Body of pancreas (tissue), 4 donors: ENCODE measurements around the gene SPEF2. TPM values are rescaled to one million over a fixed set of nuclear protein-coding genes. Genes with fewer than 3 reads are reported as not detected.

Source experiments
- ATAC-seq: fragments of 150-250 bp; one replicate; pipeline ENCODE4 v1.9.1; 2016
- DNase-seq, 4 donors: peaks; one replicate each; pipeline ENCODE4 v3.0.0-alpha.2; 2019
- H3K27ac ChIP-seq, 4 donors: fragments of 200-600 bp; sonication (generic); 1 replicate in 3 of 4; 2 replicates in 1 of 4; pipeline versions ENCODE4 v1.5.1 to v1.6.1; 2016 to 2019; ENCODE audit warnings: mild to moderate bottlenecking in 1 of 4, mixed read lengths in 1 of 4, moderate library complexity in 1 of 4
- H3K27me3 ChIP-seq, 2 donors: fragments of 200-600 bp; sonication (generic); one replicate each; pipeline ENCODE4 v1.6.0; 2016; ENCODE audit warnings: mild to moderate bottlenecking in 1 of 2
- H3K36me3 ChIP-seq, 2 donors: fragments of 200-600 bp; sonication (generic); replicated peaks in 1 of 2; 2 replicates each; pipeline ENCODE4 v1.5.1; 2016; ENCODE audit warnings: low read depth in 2 of 2; ENCODE audit not compliant: insufficient read depth in 1 of 2
- H3K4me1 ChIP-seq: fragments of 200-600 bp; sonication (generic); one replicate; pipeline ENCODE4 v1.6.0; 2016
- H3K4me3 ChIP-seq, 2 donors: fragments of 200-600 bp; sonication (generic); 1 replicate in 1 of 2; 2 replicates in 1 of 2; pipeline ENCODE4 v1.5.1; 2016 to 2019
- H3K9me3 ChIP-seq, 3 donors: fragments of 200-600 bp; sonication (generic); 1 replicate in 2 of 3; 2 replicates in 1 of 3; pipeline ENCODE4 v1.5.1; 2016
- CTCF ChIP-seq, 7 experiments: fragments of 450-650 bp in 4 of 7; fragments of 200-600 bp in 3 of 7; sonication (generic) in 3 of 7; IDR thresholded peaks; one replicate each; pipeline ENCODE4 v1.5.1; 2016 to 2019; ENCODE audit warnings: antibody characterized with exemption in 7 of 7
- POLR2A ChIP-seq, 3 donors: fragments of 450-650 bp; IDR thresholded peaks; one replicate each; pipeline ENCODE4 v1.6.1; 2016; ENCODE audit warnings: antibody characterized with exemption in 3 of 3, mild to moderate bottlenecking in 2 of 3
- WGBS, 2 donors: methylation state at CpG; one replicate each; pipeline ENCODE4 v1.1.5; 2017; 5-methylcytosine and 5-hydroxymethylcytosine counted together
- intact Hi-C: fragments of 100-400 bp; cut with DNase I; formaldehyde crosslinking; loops from one replicate; pipeline ENCODE4 v1.15.1; 2023
- total RNA-seq, 2 donors: library from RNA; depleted of rRNA; stranded (reverse); fragments of >200 nt; gene quantifications; one replicate each; pipeline ENCODE4 v1.1.0, GENCODE V29; 2016

The SPEF2 gene
- total RNA-seq, 2 donors from 2014 or later, result 6.3 to 11.4 TPM

GRCh38 chr5:35626553-35626952, 8.9 kb downstream of the SPEF2 start:
- DNase-seq, result no peak
- TF ChIP-seq CTCF (IDR thresholded peaks at IDR 0.05), result no peak
- TF ChIP-seq POLR2A (IDR thresholded peaks at IDR 0.05), result no peak
- Histone ChIP-seq H3K36me3 (no peaks in the 10 kb centered on the region), H3K4me3 (no peak overlapping the region), H3K4me1 (peaks cover 8% of the 10 kb centered on the region), H3K9me3 (no peaks in the 10 kb centered on the region), H3K27ac (no peak overlapping the region), H3K27me3 (no peaks in the 10 kb centered on the region)
- WGBS, 2 donors, result 50 to 94% methylated on average over 1 of the region's 1 CpG
- intact Hi-C loops, result no loop called here
- ATAC-seq, result no peak

GRCh38 chr5:35634326-35634725, 16.7 kb downstream of the SPEF2 start:
- ATAC-seq (no peak), DNase-seq (no peak)
- TF ChIP-seq POLR2A (IDR thresholded peaks at IDR 0.05) (no peak), CTCF (IDR thresholded peaks at IDR 0.05) (no peak)
- H3K9me3 ChIP-seq, result no peaks in the 10 kb centered on the region
- no peaks in the 10 kb centered on the region for H3K27me3 ChIP-seq
- no peaks in the 10 kb centered on the region for H3K4me1 ChIP-seq
- no peak overlapping the region for H3K27ac ChIP-seq
- H3K4me3 ChIP-seq, result no peak overlapping the region
- H3K36me3 ChIP-seq, result peaks cover 0 to 5% of the 10 kb centered on the region in 2 donors
- intact Hi-C loops, result no loop called here

- intact Hi-C loops, result no loop called here
- H3K4me1 ChIP-seq, result no peaks in the 10 kb centered on the region
- ATAC-seq (no peak), DNase-seq (no peak)
- TF ChIP-seq POLR2A (IDR thresholded peaks at IDR 0.05) (no peak), CTCF (IDR thresholded peaks at IDR 0.05) (no peak)
- H3K27me3 ChIP-seq, result no peaks in the 10 kb centered on the region
- H3K27ac ChIP-seq, result no peak overlapping the region
- no peak overlapping the region for H3K4me3 ChIP-seq
- H3K9me3 ChIP-seq, result no peaks in the 10 kb centered on the region
- peaks cover 0 to 2% of the 10 kb centered on the region in 2 donors for H3K36me3 ChIP-seq
- WGBS, 2 donors, result 81 to 96% methylated on average over 4 of the region's 4 CpGs
Observed at GRCh38 chr5:35640623-35641022, 23.0 kb downstream of the SPEF2 start.

GRCh38 chr5:35644543-35644942, 26.9 kb downstream of the SPEF2 start:
- H3K4me3 ChIP-seq, result no peak overlapping the region
- DNase-seq, result no peak
- ATAC-seq, result no peak
- H3K36me3 ChIP-seq, result peaks cover 0 to 2% of the 10 kb centered on the region in 2 donors
- no peaks in the 10 kb centered on the region for H3K4me1 ChIP-seq
- intact Hi-C loops, result no loop called here
- WGBS, 2 donors, result 94 to 95% methylated on average over 3 of the region's 3 CpGs
- no peaks in the 10 kb centered on the region for H3K27me3 ChIP-seq
- no peak overlapping the region for H3K27ac ChIP-seq
- H3K9me3 ChIP-seq, result no peaks in the 10 kb centered on the region
- TF ChIP-seq CTCF (IDR thresholded peaks at IDR 0.05), result no peak
- no peak for TF ChIP-seq POLR2A (IDR thresholded peaks at IDR 0.05)

- TF ChIP-seq POLR2A (IDR thresholded peaks at IDR 0.05), result no peak
- no peak for TF ChIP-seq CTCF (IDR thresholded peaks at IDR 0.05)
- H3K4me1 ChIP-seq, result no peaks in the 10 kb centered on the region
- WGBS, 2 donors, result 90 to 95% methylated on average over 1 of the region's 1 CpG
- no peaks in the 10 kb centered on the region for H3K27me3 ChIP-seq
- ATAC-seq (no peak), DNase-seq (no peak)
- H3K36me3 ChIP-seq, result peaks cover 0 to 2% of the 10 kb centered on the region in 2 donors
- no peaks in the 10 kb centered on the region for H3K9me3 ChIP-seq
- H3K4me3 ChIP-seq, result no peak overlapping the region
- intact Hi-C loops, result no loop called here
- H3K27ac ChIP-seq, result no peak overlapping the region
Observed at GRCh38 chr5:35647128-35647527, 29.5 kb downstream of the SPEF2 start.
